22Rv1 (cell line): ENCODE data around the gene GLB1L2.

Experiments used
- CTCF ChIP-seq: fragments of 450-650 bp; IDR thresholded peaks from 2 replicates; pipeline ENCODE4 v1.5.1; 2017; ENCODE audit warnings: mild to moderate bottlenecking
- ZFX ChIP-seq: fragments of 450-650 bp; IDR thresholded peaks from 2 replicates; pipeline ENCODE4 v1.6.1; 2017; ENCODE audit warnings: antibody characterized with exemption, borderline replicate concordance

GRCh38 chr11:134413043-134413825 lies 81.4 kb downstream of the GLB1L2 start:
- TF ChIP-seq CTCF (no peak), ZFX (no peak)
